GM19239 (cell line): ENCODE data around the gene GFRA1.
"Not testable (repeated sequence)": the region's sequence is repeated elsewhere in the genome, so short reads cannot be mapped to it uniquely, and the experiment has no call there.

Experiments
- DNase-seq: peaks from one replicate; pipeline ENCODE4 v3.0.0; 2011; ENCODE audit warnings: low spot score; ENCODE audit not compliant: insufficient read length
- FAIRE-seq: peaks from 2 replicates; lab custom pipeline; 2011; peaks lifted over from hg19 to GRCh38; lab: Jason Lieb, UNC

The GFRA1 gene

GRCh38 chr10:116168329-116168728 lies 104.7 kb downstream of the GFRA1 start:
- FAIRE-seq (no peak), DNase-seq (no peak)

DNA sequence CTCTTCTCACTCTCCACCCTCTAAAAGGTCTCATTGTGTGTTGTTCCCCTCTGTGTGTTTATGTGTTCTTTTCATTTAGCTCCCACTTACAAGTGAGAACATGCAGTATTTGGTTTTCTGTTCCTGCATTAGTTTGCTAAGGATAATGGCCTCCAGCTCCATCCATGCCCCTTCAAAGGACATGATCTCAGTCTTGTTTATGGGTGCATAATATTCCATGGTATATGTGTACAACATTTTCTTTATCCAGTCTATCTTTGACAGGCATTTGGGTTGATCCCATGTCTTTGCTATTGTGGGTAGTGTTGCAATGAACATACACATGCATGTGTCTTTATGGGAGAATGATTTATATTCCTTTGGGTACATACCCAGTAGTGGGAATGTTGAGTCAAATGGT lies 107.1 kb downstream of the GFRA1 start:
- not testable (repeated sequence) for DNase-seq, FAIRE-seq

- no peak for DNase-seq
- FAIRE-seq: no peak
These were observed 108.7 kb downstream of the GFRA1 start for GRCh38 chr10:116164291-116164690.

GRCh38 chr10:116163333-116164131 lies 109.5 kb downstream of the GFRA1 start:
- FAIRE-seq: no peak

GRCh38 chr10:116162851-116163250 lies 110.2 kb downstream of the GFRA1 start:
- DNase-seq: no peak
- no peak for FAIRE-seq

More at GRCh38 chr10:116163333-116164131, 109.5 kb downstream of the GFRA1 start:
- DNase-seq: no peak

DNA sequence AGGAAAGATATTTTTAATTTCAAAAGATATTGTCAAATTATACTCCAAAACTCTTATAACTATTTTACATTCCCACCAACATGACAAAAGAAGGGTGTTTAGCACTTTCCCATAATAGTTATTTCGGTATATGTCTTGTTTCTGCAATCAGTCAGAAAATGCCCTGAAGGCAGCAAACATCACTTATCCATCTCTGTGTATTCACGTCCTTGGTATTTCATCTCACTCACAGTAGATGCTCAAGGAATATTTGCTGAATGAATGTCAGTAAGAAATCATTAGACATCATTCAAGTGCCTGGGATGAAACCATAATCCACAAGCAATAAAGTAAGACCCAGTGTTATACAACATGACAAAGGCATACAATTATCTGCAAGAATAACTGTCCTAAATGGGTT lies 112.7 kb downstream of the GFRA1 start:
- DNase-seq: no peak

GRCh38 chr10:116159197-116159596 lies 113.8 kb downstream of the GFRA1 start:
- no peak for DNase-seq
- FAIRE-seq: no peak

More for the DNA sequence above, 112.7 kb downstream of the GFRA1 start:
- no peak for FAIRE-seq

DNA sequence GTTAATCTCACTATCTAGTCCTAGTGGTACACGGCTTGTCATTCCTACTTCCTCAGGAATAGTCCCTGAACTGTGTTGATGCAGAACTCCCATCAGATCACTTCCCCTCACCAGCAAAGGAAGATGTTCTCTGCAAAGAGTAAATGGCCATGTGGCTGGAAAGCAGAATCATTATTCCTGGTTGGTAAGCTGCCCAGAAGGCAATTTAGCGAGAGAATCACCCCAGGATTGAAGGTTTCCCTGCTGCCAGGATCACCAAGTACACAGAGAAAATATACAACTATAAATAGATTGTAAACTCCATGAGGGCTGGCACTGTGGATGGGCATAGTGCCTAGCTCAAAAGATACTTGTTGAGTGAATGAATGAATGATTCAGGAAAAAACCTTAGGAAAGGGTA lies 115.0 kb downstream of the GFRA1 start:
- no peak for DNase-seq
- no peak for FAIRE-seq

DNA sequence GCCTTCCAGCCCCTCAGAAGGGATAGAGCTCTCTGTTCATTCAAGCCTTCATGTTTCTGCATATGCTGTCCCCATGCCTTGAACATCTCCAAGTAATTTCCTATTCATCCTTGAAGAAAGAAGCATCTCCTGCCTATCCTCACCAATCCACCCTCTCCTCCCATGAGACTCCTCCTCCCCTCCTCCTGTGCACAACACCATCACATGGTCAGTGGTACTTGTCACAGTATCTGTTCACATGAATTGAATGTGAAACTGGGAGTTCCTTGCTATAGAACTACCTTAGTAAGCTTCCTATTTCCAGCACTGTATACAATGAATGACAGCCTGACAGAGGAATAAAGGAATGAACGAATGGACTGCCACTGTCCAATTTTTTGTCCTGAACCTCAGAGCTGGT lies 115.5 kb downstream of the GFRA1 start:
- FAIRE-seq: no peak
- no peak for DNase-seq

- no peak for DNase-seq
- no peak for FAIRE-seq
These were observed 116.2 kb downstream of the GFRA1 start for GRCh38 chr10:116156819-116157218.

GRCh38 chr10:116155191-116155590 lies 117.8 kb downstream of the GFRA1 start:
- FAIRE-seq (no peak), DNase-seq (no peak)

DNA sequence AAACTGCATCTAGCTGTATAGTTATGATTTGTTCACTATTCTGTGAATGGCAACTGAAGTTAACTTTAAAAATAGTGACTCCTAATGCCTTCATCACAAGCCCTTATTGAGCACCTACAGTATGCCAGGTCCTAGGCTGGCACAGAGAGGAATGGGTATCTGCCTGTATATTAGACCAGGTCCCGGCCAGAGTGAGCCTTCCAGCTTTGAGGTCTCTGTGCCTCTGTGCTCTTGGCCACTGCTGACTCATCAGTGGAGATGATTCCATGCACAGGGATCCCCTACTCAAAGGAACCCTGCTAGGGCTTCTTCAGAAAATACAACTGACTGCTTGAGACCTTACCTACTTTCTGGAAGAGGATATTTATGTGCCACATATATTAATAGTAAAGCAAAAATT lies 118.4 kb downstream of the GFRA1 start:
- FAIRE-seq: no peak
- DNase-seq: no peak

- FAIRE-seq (no peak), DNase-seq (no peak)
These were observed 121.9 kb downstream of the GFRA1 start for GRCh38 chr10:116151076-116151475.

DNA sequence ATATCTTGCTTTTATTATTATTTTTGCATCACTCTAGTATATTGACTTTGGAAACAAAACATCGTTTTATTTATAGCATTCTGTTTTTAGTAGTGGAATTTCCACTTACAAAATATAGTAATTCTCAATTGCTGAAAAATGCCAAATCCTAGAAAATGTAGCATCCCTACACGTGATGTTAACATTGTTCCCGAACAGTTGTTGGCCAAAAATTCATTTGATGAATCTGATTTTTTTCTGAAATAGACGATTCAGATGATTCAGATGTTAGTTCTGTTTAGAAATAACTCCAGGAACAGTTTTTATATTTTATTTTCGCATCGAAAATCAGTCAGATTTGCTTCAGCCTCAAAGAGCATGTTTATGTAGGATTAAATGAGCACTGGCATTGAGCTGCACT lies 122.4 kb downstream of the GFRA1 start:
- no peak for FAIRE-seq
- DNase-seq: no peak

DNA sequence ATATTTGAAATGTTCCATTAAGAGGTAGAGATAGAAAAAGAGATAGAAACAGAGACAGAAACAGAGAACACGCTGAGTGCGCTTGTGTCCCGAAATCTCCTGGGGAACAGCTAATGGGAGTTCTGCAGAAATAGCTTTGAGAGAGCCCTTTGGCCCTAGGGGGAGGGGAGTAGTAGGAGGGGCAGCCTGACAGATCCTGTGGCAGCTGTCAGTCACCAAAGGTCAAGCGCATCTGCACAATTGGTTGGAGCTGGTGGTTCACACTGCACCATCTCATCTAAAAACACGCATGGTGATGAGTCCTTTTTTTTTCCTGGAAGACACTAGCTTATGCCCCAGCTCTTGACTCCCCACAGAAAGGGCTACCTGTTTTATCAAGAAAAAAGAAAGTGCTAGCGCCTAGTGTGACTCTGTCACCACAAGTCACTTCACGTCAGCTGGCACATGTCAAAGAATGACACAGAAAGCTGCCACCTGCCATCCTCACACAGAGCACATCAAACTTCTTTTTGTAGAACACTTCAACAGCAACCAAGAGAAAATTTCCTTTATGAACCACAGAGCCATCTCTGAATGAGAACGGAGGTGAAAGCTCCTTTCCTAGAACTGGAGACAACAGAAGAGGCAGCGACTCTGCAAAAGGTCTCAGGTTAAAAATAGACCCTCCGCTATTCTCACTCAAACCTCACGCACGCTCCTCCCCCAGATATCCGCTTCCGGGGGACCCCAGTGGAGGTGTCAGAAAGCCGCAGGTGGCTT lies 125.7 kb downstream of the GFRA1 start:
- FAIRE-seq: no peak

GRCh38 chr10:116146372-116147140 lies 126.5 kb downstream of the GFRA1 start:
- FAIRE-seq: no peak

More for the DNA sequence above, 125.7 kb downstream of the GFRA1 start:
- no peak for DNase-seq

GRCh38 chr10:116143673-116144222 lies 129.3 kb downstream of the GFRA1 start:
- FAIRE-seq (no peak), DNase-seq (no peak)

More at GRCh38 chr10:116146372-116147140, 126.5 kb downstream of the GFRA1 start:
- no peak for DNase-seq

GRCh38 chr10:116141855-116142254 lies 131.2 kb downstream of the GFRA1 start:
- FAIRE-seq: no peak

GRCh38 chr10:116141246-116141645 lies 131.8 kb downstream of the GFRA1 start:
- DNase-seq: no peak
- FAIRE-seq: no peak

More at GRCh38 chr10:116141855-116142254, 131.2 kb downstream of the GFRA1 start:
- no peak for DNase-seq

DNA sequence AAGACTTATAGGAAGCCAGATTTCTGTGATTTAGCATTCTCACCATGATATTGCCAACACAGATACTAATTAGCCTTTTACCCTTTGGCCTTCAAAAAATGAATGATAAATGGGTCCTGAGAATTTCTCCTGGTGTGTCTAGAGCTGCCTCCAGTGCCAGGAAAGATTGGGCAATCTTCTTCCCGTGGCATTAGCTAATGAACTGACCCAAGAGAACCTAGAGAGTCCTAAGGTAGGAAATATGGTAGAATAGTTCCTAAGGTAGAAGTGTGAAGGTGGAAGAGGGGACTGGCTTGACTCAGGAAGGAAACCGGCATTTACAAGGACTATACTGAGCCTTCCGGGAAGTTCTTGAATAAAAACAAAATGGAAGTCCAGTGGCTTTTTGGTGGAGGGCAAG lies 133.1 kb downstream of the GFRA1 start:
- FAIRE-seq: no peak
- DNase-seq: no peak
